Heart right ventricle (tissue), 16 donors: ENCODE results near the gene TMEM14A. TPM values are rescaled to one million over a fixed set of nuclear protein-coding genes. Genes with fewer than 3 reads are reported as not detected.

Source experiments
- ATAC-seq, 8 donors: fragments of 200-7000 bp; cut with Tn5 transposase; one replicate each; pipeline ENCODE4 v1.9.1; 2020; ENCODE audit warnings: mild to moderate bottlenecking in 8 of 8, moderate library complexity in 8 of 8, moderate number of reproducible peaks in 1 of 8
- DNase-seq, 2 donors: peaks; one replicate each; pipeline ENCODE4 v3.0.0-alpha.2; 2020
- H3K27ac ChIP-seq, 10 donors: fragments of 200-600 bp; sonication (generic) in 2 of 10; one replicate each; pipeline versions ENCODE4 v1.5.0 to v1.8.0; 2020 to 2022; ENCODE audit warnings: mild to moderate bottlenecking in 3 of 10
- H3K27me3 ChIP-seq, 7 donors: fragments of 200-600 bp; one replicate each; pipeline ENCODE4 v1.8.0; 2021 to 2022; ENCODE audit warnings: mild to moderate bottlenecking in 2 of 7
- H3K36me3 ChIP-seq, 9 donors: fragments of 200-600 bp; sonication (generic) in 1 of 9; one replicate each; pipeline versions ENCODE4 v1.5.0 to v1.8.0; 2020 to 2022; ENCODE audit warnings: mild to moderate bottlenecking in 2 of 9
- H3K4me1 ChIP-seq, 9 donors: fragments of 200-600 bp; sonication (generic) in 1 of 9; one replicate each; pipeline versions ENCODE4 v1.5.0 to v1.8.0; 2020 to 2022; ENCODE audit warnings: mild to moderate bottlenecking in 4 of 9
- H3K4me3 ChIP-seq, 10 donors: fragments of 200-600 bp; sonication (generic) in 2 of 10; one replicate each; pipeline versions ENCODE4 v1.5.0 to v1.8.0; 2020 to 2022; ENCODE audit warnings: mild to moderate bottlenecking in 7 of 10, moderate library complexity in 2 of 10
- H3K9me3 ChIP-seq, 11 donors: fragments of 200-600 bp in 10 of 11; sonication (generic) in 2 of 11; one replicate each; pipeline versions ENCODE4 v1.5.0 to v1.8.0; 2013 to 2022; ENCODE audit warnings: mild to moderate bottlenecking in 2 of 11, control low read depth in 1 of 11, moderate library complexity in 1 of 11
- WGBS, 2 donors: extraction: QIAGEN DNeasy Blood & Tissue Kit; methylation state at CpG; one replicate each; pipeline ENCODE4 v1.1.7; 2013; ENCODE audit warnings: inconsistent platforms in 1 of 2; 5-methylcytosine and 5-hydroxymethylcytosine counted together
- intact Hi-C, 10 donors: fragments of 100-400 bp; cut with DNase I; formaldehyde crosslinking; loops; one replicate each; pipeline versions ENCODE4 v1.11.1 to v1.14.2; 2022
- polyA plus RNA-seq, 2 donors: library from polyadenylated mRNA; stranded (reverse); fragments of 200-250 nt; gene quantifications; one replicate each; pipeline ENCODE4 v1.2.3, GENCODE V29; 2013
- total RNA-seq, 10 donors: library from RNA; stranded (reverse); fragmentation: NEBNext Ultra II Directional in 3 of 10; extraction: Animal tissue kit (Norgen Biotek cat#: 25700) in 3 of 10; gene quantifications; one replicate each; pipeline versions ENCODE4 v1.2.1 to v1.2.4, GENCODE V29; 2021 to 2023
- TF ChIP-seq, protein P1 (sequence below), 9 donors: fragments of 200-600 bp; sonication (generic) in 2 of 9; IDR thresholded peaks; one replicate each; pipeline versions ENCODE4 v1.5.0 to v1.8.0; 2021 to 2022; ENCODE audit warnings: antibody characterized with exemption in 9 of 9, mild to moderate bottlenecking in 5 of 9, moderate library complexity in 1 of 9
- donor health status: Arrhythmogenic right ventricular cardiomyopathy.
- donor health status: ischemic (EF 13 %, LVEDD 7.1; RV severe dilation, severe dysfunction).
- donor health status: healthy with polysubstance abuse.
- donor health status: DM: no; HTN: yes; CAD: no.
- donor health status: DM: no; HTN: no; CAD: no.
- donor health status: ischemic (EF 25% LVEDD 6.9; RV normal size, moderate dysfunction).
- donor health status: ischemic (EF 25% LVEDD 5.7; RV mildly dilated, moderate dysfunction).
- donor health status: healthy.
- donor health status: DM: yes; HTN: yes; CAD: no.
- donor health status: Ischemic cardiomyopathy.
- donor health status: ischemic (EF 35%, LVEDD 5.7; RV mildly dilated, moderate dysfunction).
- donor health status: nonischemic (EF 11% LVEDD 7.7; RV severe dilation, severe dysfunction).
- donor health status: DM: yes; HTN: yes; CAD: no.
- donor health status: PGD.
- donor health status: ischemic (EF 29% LVEDD 5.4; RV normal size, mild dysfunction).
- donor health status: nonischemic (EF 23%, LVEDD 6.1; RV moderate dilation, normal function).

The TMEM14A gene
- total and polyA plus RNA-seq, 12 donors, result 5.7 to 10.0 (median 6.9) TPM

DNA sequence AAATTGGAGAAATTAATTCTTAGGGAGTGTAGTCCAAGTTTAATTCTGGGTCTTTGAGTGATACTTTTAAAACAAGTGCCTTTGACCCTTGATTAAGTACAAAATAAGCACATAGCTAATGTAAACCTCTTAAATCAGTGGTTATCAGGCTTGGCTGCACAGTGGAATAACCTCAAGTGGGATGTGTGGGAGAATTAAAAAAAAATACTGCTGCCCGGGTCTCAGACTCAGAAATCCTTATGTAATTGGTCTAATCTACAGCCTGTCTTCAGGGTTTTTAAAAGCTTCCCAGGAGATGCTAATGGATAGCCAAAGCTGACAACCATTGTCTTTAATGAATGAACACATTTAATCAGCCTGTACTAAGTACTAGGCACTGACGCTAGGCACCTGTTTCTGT is 28.5 kb upstream of the TMEM14A start:
- DNase-seq (no peak), ATAC-seq (no peak)
- 66 to 74% methylated on average over 2 of the region's 2 CpGs for WGBS, 2 donors
- H3K36me3 ChIP-seq, result no peaks in the 10 kb centered on the region
- H3K4me3 ChIP-seq, result no peak overlapping the region
- H3K27me3 ChIP-seq, result peaks cover 0 to 11% (median 7%) of the 10 kb centered on the region in 7 donors
- TF ChIP-seq, protein P1, sequence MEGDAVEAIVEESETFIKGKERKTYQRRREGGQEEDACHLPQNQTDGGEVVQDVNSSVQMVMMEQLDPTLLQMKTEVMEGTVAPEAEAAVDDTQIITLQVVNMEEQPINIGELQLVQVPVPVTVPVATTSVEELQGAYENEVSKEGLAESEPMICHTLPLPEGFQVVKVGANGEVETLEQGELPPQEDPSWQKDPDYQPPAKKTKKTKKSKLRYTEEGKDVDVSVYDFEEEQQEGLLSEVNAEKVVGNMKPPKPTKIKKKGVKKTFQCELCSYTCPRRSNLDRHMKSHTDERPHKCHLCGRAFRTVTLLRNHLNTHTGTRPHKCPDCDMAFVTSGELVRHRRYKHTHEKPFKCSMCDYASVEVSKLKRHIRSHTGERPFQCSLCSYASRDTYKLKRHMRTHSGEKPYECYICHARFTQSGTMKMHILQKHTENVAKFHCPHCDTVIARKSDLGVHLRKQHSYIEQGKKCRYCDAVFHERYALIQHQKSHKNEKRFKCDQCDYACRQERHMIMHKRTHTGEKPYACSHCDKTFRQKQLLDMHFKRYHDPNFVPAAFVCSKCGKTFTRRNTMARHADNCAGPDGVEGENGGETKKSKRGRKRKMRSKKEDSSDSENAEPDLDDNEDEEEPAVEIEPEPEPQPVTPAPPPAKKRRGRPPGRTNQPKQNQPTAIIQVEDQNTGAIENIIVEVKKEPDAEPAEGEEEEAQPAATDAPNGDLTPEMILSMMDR (IDR thresholded peaks at IDR 0.05), result no peak
- intact Hi-C loops, result no loop called here
- H3K27ac ChIP-seq, result peak overlapping the region in 1 of 10 donors; percentile 49
- no peaks in the 10 kb centered on the region for H3K9me3 ChIP-seq
- peaks cover 0 to 29% (median 0%) of the 10 kb centered on the region in 9 donors for H3K4me1 ChIP-seq

DNA sequence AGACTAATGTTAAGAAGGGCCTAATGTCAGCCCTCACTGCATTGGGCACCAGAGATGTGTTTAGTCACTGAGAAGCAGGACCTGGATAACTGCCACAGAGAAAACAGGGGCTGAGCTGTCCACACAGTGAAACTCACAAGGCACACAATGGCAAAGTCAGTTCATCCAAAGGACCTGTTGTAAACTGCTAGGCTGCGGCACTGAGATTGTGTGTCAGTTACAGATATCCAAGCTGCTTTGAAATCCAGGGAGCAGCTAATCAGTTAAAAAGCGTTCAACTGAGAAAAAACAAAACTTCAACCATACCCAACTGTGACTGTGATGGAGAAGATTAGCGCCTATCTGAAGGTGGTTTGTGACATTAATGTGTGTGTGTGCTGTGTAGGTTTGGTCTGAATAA is 27.8 kb upstream of the TMEM14A start:
- WGBS, 2 donors, result 86 to 89% methylated on average over 3 of the region's 3 CpGs
- intact Hi-C loops, result no loop called here

DNA sequence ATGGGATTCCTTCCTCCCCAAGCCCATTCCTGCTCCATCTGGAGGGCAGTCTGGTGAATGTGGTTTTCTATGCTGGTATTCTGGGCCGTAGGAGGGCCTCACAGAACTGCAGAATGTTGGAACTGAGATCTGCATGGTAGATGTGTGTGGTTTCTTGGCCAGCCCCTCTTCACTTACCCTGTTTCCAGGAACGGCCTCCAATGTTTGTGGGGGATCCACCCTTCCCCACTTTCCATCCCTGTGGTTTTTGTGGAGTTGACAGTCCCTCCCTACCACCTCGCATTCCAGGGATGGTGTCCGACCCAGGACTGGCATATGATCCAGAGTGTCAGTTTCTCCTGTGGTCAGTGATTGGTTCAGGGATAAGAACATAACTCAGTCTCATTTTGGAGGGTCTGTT is 26.7 kb upstream of the TMEM14A start:
- whole genome bisulfite sequencing, 2 donors, result 91 to 94% methylated on average over 4 of the region's 4 CpGs
- no peak overlapping the region for H3K4me3 ChIP-seq
- H3K36me3 ChIP-seq, result no peaks in the 10 kb centered on the region
- peaks cover 0 to 10% (median 7%) of the 10 kb centered on the region in 7 donors for H3K27me3 ChIP-seq
- no peak overlapping the region for H3K27ac ChIP-seq
- DNase-seq, result no peak
- peaks cover 0 to 29% (median 0%) of the 10 kb centered on the region in 9 donors for H3K4me1 ChIP-seq
- H3K9me3 ChIP-seq, result no peaks in the 10 kb centered on the region
- TF ChIP-seq, protein P1 (IDR thresholded peaks at IDR 0.05), result no peak
- ATAC-seq, result no peak
- intact Hi-C loops, result no loop called here

More for the DNA sequence above, 27.8 kb upstream of the TMEM14A start:
- Histone ChIP-seq H3K27ac (no peak overlapping the region), H3K36me3 (no peaks in the 10 kb centered on the region), H3K27me3 (peaks cover 0 to 11% (median 7%) of the 10 kb centered on the region in 7 donors), H3K4me1 (peaks cover 0 to 29% (median 0%) of the 10 kb centered on the region in 9 donors), H3K4me3 (no peak overlapping the region), H3K9me3 (no peaks in the 10 kb centered on the region)
- DNase-seq (no peak), ATAC-seq (no peak)
- TF ChIP-seq, protein P1 (IDR thresholded peaks at IDR 0.05), result no peak

DNA sequence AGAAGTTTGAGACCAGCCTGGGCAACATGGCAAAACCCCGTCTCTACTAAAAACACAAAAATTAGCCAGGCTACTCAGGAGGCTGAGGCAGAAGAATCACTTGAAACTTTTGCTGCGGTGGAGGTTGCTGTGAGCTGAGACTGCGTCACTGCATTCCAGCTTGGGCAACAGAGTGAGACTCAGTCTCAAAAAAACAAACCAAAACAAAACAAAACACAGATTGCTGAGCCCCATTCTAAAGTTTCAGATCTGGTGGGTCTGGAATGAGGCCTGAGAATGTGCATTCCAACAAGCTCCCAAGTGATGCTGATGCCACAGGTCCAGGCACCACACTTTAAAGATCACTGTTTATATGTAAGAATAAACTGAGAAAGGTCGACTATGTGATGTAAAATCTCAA is 24.9 kb upstream of the TMEM14A start:
- DNase-seq (no peak), ATAC-seq (no peak)
- 92 to 95% methylated on average over 4 of the region's 4 CpGs for WGBS, 2 donors
- Histone ChIP-seq H3K36me3 (no peaks in the 10 kb centered on the region), H3K27me3 (peaks cover 0 to 2% (median 0%) of the 10 kb centered on the region in 7 donors), H3K9me3 (no peaks in the 10 kb centered on the region), H3K27ac (no peak overlapping the region), H3K4me3 (no peak overlapping the region), H3K4me1 (peaks cover 0 to 24% (median 0%) of the 10 kb centered on the region in 9 donors)
- intact Hi-C loops, result no loop called here
- TF ChIP-seq, protein P1 (IDR thresholded peaks at IDR 0.05), result no peak
